Hematopoietic multipotent progenitor cell treated with erythropoietin and hydrocortisone succinate and interleukin-3 and kit ligand, for 8 days (in vitro differentiated cells): Measurements from ENCODE around the gene DYSF.
"Not testable (repeated sequence)": the region's sequence is repeated elsewhere in the genome, so short reads cannot be mapped to it uniquely, and the experiment has no call there.

Source experiments
- DNase-seq: peaks from one replicate; pipeline ENCODE4 v3.0.0-alpha.2; 2015

DYSF gene

GRCh38 chr2:71473346-71474031 lies 20.1 kb downstream of the DYSF start:
- DNase-seq, result no peak

DNA sequence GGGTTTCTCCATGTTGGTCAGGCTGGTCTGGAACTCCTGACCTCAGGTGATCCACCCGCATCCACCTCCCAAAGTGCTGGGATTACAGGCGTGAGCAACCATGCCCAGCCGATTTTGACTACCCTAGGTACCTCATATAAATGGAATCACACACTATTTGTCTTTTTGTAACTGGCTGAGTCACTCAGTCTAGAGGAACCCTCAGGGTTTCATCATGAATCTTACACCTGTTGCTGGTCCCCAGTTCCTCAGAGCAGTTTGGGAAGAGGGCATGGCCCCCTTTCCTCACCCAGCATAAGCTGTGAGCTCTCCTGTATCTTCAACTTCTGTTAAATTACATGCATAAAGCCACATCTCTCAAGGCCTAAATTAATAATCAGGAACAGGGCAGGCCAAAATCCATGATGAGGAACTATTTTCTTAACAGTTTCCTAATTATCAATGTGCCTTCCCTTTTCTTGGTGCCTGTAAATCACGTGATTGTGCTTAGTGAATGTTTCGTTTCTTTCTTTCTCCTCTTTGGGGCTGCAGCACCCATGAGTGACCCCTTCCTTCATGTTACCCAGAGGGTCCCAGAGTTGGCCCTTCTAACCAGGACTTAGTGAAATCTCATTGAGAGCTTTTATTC lies 20.9 kb downstream of the DYSF start:
- no peak for DNase-seq

DNA sequence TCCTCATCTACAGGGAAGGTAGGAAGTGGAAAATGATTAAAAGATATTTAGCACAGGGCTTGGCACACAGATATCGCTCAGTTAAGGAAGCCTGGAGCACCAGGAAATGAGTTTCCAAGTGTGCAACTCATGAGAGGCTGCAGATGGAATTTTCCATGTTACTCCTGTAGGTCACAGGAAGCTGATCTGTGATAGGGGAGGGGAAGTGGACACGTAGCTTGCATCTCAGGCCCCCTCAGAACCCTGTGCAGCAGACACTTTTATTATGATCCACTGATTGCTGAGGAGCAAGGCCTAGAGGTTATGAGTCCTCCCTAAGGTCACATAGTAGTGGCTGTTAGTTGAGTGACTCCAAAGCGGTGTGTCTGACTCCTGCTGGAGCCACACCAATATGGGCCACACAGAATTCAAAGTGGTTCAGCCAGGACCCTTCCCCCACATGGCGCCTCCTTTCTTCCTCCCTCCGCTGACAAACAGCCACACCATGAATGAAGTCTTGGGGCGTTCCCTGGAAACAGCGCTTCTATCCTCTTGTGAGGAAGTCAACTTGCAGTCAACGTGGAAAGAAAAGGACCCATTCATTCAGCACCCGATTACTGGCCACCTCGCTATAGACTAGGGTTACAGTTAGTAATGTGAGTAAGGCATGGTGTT lies 21.5 kb downstream of the DYSF start:
- DNase-seq, result no peak

- DNase-seq, result no peak
These were observed 23.1 kb downstream of the DYSF start for GRCh38 chr2:71476495-71476894.

DNA sequence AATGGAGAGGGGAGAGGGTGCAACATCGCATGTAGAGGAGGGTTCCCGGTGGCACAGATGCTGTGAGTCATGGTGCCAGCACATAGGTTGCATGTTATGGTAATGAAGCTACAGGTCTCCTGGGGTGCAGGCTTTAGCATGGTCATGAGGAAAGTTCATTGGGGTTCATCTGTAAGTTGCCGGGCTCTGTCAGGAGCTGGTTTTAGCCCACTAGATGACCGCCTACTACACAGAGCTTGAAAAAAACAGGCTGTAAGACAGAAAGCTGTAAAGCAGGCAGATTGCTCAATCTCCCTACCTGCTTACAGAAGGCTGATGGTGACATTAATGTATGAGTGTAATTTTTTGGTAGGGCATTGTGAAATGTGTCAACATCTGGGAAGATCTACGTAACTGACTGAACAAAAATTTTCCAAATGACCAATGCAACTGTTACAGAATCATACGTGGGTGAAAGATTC lies 23.9 kb downstream of the DYSF start:
- no peak for DNase-seq

DNA sequence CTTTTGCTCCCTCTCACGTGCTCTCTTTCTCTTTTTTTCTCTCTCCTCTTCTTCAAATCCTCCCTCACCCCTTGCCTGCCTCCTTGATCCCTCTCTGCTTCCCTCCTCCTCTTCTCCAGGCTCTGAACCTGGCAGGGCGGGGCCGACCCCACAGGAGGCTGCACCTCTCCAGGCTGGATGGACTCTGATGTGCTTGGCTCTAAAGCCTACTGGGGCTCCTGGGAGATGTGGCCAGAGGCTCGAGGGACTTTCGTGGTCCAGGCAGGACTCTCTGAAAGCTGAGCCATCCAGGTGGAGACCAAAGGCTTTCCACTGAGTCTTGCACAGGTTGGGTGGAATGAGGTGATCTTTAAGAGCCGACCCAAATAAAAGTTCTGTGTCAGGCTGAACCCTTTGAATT lies 25.4 kb downstream of the DYSF start:
- no peak for DNase-seq

- no peak for DNase-seq
These were observed 25.9 kb downstream of the DYSF start for GRCh38 chr2:71479261-71479660.

- DNase-seq, result no peak
These were observed 27.8 kb downstream of the DYSF start for GRCh38 chr2:71481111-71481510.

DNA sequence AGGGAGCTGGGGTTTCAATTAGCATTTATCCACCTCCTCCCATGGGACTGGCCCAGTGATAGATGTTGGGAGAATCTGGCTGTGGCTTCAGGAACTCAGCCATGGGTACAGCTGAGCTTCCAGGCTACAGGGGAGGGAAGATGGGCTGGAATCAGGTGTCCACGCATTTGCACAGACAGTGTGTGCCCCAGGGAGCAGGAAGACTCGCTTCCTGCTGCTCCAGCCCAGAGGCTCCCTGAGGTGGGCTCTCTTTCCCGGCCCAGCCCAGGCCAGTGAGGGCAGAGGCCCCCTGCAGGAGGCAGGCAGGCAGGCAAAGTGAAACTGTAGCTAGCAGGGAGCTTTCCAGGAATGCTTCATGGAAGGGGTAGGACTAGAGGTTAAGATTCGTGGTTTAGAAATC lies 28.7 kb downstream of the DYSF start:
- DNase-seq, result no peak

- no peak for DNase-seq
These were observed 29.9 kb downstream of the DYSF start for GRCh38 chr2:71483246-71483645.

GRCh38 chr2:71484354-71484753 lies 31.0 kb downstream of the DYSF start:
- no peak for DNase-seq

DNA sequence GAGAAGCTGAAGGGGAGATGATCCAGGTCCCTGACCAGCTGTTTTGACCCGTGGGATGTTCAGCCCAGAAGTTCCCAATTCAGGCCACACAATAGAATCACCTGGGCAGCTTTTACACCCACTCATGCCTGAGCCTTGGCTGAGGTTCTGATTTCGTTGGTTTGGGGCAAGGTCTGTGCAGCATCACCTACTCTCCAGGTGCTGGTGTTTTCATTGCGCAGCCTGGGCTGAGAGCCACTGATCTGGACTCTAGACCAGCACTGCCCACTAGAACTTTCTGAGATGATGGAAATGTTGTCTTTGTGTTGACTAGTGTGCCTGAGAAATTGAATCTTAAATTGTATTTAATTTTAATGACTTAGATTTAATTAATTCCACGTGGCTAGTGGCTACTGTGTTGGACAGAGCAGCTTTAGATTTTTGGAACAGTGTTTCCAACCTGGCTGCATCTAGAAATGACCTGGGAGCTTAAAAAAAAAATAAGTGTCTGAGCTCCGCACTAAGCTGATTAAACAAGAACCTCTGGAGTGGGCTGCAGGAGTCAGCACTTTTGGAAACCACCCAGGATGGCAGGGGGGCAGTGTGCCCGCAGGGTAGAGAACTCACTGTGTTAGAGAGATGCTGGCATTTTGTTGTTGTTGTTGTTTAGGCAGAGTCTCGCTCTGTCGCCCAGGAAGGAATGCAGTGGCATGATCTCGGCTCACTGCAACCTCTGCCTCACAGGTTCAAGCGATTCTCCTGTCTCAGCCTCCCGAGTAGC lies 33.7 kb downstream of the DYSF start:
- DNase-seq, result no peak

GRCh38 chr2:71491551-71491950 lies 38.2 kb downstream of the DYSF start:
- not testable (repeated sequence) for DNase-seq

DNA sequence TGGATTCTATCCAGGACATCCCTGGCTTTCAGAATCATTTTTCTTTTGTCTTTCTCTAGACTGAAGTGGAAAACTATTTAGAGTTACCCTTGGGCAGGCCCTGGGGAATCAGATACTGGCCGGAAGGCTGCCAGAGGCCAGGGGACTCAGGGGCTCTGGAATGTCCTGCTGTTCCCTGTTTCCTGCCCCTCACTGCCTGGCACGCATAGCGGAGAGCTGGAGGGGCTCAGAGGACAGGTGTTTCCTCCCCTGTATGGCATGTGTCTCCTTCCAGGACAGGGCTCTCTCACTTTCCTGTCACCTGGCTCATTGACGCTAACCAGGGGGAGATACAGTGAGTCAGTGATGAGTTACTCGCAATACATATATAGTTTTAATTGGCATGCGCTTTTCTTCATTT lies 38.8 kb downstream of the DYSF start:
- no peak for DNase-seq

DNA sequence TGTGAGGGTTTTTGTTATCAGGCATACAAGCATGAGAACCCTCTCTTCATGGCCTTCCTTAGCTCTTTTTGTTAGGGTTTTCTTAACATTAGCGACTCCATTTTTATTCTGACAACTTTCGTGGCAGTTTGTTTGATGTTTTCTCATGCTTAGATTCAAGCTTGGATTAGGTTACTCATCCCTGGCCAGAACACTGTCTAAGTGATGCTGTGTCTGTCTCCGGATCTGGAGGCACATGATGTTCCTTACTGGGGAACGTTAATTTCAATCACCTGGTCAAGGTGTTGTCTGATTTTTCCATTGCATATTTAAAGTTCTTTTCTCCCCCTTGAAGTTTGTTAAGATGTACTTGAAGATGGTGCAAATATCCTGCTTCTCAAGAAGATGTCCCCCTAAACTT lies 40.7 kb downstream of the DYSF start:
- DNase-seq, result no peak

- peak; percentile 19 for DNase-seq
These were observed 41.3 kb downstream of the DYSF start for GRCh38 chr2:71494523-71495155.

DNA sequence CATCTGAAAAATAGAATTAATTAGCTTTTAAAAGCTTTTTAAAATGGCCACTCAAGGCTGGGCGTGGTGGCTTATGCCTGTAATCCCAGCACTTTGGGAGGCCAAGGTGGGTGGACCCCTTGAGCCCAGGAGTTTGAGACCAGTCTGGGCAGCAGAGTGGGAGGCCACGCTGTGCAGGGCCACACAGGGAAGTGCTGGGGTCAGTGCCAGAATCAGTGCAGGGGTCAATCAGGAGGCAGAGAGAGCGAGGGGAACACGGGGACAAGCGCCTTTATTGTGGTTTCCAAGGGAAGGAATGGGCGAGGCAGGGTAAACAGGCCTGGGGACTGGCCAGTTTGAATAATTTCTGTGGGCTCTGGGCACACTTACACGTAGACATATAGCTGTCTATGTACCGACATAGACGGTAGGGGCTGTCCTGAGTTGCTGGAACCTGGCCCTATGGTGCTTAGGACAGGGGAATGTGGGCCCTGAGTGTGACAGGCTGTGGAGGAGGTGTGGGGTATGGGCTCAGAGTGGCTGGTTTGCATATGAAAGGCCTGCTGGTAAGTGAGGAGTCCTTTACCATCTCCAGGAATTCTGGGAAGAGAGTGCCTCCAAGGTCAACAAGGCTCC lies 42.9 kb downstream of the DYSF start:
- DNase-seq, result no peak

GRCh38 chr2:71498261-71498701 lies 44.9 kb downstream of the DYSF start:
- no peak for DNase-seq

DNA sequence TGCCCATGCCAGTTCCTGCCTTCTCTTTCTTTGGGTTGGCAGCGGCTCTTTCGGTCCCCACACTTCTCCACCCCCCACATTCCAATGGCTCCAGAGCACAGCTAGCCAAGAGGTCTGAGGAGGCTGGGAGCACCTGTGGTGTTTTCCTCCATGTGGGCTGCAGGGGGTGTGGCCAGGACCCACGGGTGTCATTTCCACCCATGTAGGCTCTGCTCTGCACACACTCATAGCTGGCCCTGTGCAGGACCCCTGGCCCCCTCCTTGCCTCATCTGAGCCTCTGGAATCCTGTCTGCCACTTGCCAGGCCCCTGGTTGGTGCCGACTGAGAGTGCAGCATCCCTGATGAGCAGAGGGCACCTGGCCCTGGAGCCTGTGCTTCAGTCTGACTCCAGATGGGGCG lies 46.3 kb downstream of the DYSF start:
- DNase-seq, result no peak

GRCh38 chr2:71500426-71501079 lies 47.2 kb downstream of the DYSF start:
- DNase-seq, result no peak

- DNase-seq, result no peak
These were observed 49.8 kb downstream of the DYSF start for GRCh38 chr2:71502941-71503738.
